Effector CD4-positive, alpha-beta T cell (primary cell): Measurements from ENCODE around the gene AMDHD1.
A peak's percentile ranks its signal among the peaks of the same experiment; 100 is the strongest.

Experiments
- DNase-seq: peaks from one replicate; pipeline ENCODE4 v3.0.0-alpha.2; 2020
- total RNA-seq: gene quantifications from one replicate; lab custom pipeline; 2026; lab: John Stamatoyannopoulos, UW

The AMDHD1 gene, protein sequence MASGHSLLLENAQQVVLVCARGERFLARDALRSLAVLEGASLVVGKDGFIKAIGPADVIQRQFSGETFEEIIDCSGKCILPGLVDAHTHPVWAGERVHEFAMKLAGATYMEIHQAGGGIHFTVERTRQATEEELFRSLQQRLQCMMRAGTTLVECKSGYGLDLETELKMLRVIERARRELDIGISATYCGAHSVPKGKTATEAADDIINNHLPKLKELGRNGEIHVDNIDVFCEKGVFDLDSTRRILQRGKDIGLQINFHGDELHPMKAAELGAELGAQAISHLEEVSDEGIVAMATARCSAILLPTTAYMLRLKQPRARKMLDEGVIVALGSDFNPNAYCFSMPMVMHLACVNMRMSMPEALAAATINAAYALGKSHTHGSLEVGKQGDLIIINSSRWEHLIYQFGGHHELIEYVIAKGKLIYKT
- 0.75 reads per million for total RNA-seq

GRCh38 chr12:95943330-95943842 lies at the start of gene AMDHD1:
AMDHD1 (plus strand) TSS chr12:95943331; CDS start chr12:95943399, 68 bp downstream.
- peak; percentile 41 for DNase-seq

- no peak for DNase-seq
Measured at GRCh38 chr12:95896846-95897245, 46.3 kb upstream of the AMDHD1 start.

- DNase-seq: no peak
Measured at GRCh38 chr12:95898081-95898480, 45.0 kb upstream of the AMDHD1 start.

DNA sequence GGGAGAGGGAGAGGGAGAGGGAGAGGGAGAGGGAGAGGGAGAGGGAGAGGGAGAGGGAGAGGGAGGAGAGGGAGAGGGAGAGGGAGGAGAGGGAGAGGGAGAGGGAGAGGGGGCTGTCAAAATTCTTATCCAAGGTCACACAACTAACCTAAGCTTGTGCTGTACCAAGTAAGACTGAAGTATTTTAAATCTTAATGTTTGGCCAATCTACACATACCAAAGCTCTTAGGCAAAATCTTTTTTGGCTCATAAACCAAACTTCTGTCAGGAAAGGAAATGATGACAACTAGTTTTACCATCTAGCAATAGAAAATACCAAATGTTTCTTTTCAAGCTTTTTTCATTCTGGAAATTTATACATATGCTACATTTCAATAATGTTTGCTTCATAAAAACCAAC lies 34.6 kb upstream of the AMDHD1 start:
- DNase-seq: no peak

DNA sequence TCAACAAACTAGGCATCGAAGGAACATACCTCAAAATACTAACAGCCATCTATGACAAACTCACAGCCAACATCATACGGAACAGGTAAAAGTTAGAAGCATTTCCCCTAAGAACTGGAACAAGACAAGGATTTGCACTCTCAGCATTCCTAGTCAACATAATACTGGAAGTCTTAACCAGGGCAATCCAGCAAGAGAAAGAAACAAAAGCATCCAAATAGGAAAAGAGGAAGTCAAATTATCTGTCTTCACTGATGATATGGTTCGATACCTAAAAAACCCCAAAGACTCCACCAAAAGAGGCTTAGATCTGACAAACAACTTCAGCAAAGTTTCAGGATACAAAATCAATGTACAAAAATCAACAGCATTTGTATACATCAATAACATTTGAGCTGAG lies 33.3 kb upstream of the AMDHD1 start:
- DNase-seq: no peak

DNA sequence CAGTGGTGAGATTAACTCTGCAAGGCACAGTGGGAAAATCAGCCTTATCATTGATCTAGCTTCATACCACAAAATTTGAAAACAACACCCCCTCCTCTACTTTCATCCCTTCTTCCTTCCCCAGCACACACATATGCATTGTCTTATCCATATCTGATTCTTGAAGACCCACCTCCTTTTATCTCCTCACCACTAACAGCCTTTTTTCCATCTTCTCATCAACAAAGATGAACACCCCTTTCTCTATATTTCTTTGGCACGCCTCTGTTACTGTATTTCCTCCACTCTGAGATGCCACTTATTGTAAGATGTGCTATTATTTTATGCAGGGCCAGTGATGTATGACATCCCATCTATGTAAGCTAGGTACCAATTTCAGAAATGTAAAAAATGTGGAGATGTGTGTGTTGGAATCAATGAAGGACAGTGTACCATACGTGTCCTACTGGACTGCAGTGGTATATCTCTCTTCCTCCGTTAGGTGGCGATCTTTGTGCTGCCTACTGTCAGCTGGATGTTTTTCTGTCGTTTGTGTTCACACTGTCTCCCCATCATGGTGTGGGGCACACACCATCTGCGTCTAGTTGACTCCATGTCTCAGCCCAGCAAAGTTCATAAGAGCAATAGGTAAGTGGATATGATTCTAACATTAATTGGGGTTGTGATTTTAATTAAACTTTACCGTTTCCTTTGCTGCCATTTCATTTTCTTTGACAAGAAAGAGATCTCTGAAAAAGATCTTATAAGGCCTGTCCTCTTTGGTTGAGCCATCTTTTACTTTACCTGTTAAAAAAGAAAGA lies 24.7 kb upstream of the AMDHD1 start:
- DNase-seq: peak; percentile 18

DNA sequence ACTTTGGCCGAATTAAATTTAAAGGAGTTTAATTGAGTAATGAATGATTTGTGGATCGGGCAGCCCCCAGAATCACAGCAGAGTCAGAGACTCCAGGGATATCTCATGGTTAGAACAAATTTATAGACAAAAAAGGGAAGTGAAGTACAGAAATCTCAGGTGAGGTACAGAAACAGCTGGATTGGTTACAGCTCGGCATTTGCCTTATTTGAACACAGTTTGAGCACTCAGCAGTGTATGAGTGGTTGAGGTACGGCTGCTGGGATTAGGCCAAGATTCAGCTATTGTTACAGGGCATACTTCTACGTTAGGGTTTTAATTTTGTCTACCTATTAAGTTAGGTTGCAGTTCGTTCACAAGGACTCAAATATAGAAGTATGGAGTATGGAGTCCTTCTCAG lies 24.0 kb upstream of the AMDHD1 start:
- DNase-seq: no peak

DNA sequence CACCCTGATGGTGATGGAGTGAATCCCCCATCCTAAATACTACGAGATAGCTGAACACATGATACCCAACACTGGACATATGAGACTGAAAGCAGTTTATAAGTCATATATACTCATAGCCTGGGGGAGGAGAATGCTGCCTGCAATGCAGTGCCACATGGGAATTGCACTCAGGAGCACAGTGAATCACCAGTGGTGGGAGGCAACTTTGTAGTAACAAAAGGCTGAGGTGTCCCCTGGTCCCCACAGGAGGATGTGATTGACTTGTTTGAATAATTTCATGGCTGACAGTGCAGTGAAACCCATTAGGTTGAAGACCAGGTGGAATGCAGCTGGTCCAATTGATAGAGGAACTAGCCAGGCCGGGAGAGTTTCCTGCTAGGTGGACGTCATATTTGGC lies 20.9 kb upstream of the AMDHD1 start:
- DNase-seq: no peak

DNA sequence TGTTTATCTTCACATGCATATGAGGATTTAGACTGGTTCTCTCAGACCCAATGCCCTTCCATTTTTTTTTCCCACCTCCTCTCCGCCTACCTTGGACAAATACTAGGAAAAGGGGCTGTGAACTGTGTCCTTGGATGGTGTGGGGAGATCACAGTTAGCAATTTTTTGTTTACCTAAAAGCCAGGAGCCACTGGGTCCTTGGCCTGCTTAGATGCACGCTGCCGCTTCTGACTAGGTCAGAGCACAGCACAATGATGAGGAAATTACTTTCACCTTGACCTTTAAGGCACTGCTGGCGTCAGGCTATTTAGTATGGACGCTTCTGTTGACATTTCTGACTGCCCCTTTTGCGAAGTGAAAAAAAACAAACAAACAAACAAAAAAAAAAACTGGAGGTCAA lies 2.6 kb upstream of the AMDHD1 start:
- no peak for DNase-seq

- DNase-seq: no peak
Measured at GRCh38 chr12:95942101-95942523, 1.0 kb upstream of the AMDHD1 start.

- peak; percentile 73 for DNase-seq
Measured at GRCh38 chr12:95942524-95943329, 404 bp upstream of the AMDHD1 start, which contains the start of gene CCDC38. CCDC38 (minus strand) TSS chr12:95942614; CDS start chr12:95936509, 6,105 bp downstream.

GRCh38 chr12:95944108-95944704 lies 1.1 kb downstream of the AMDHD1 start:
- no peak for DNase-seq

DNA sequence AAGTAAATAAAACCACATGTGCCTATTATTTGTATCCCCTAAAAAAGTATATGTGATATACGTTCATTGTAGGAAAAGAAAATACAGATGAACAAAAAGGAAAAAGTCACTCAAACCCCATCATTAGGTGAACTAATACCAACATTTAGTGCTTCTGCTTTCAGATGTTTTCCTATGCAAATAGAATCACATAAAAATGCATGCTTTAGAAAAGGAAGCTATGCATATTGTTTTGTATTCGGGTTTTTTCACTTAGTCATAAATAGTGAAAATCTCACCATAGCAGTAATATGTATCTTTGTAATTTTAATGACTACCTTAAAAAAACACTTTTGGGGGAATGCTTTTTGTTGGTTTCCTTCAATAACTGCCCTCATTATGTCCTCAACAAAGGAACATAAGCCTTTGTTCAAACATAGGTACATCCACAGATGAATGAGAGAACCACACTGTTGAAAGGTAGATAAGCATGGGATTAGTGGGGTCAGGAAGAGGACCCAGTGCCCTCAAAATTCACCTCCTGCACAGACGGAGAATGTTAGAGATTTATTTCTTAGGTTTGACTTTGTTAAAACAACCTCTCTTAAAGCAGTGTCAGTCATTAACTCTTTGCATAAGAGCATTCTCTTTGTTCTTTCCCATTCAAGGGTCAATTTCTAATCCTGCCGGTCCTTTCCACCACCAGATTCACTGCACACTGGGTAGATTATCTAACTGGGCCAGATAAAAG lies 6.5 kb downstream of the AMDHD1 start:
- no peak for DNase-seq

GRCh38 chr12:95951515-95951914 lies 8.4 kb downstream of the AMDHD1 start:
- DNase-seq: no peak

DNA sequence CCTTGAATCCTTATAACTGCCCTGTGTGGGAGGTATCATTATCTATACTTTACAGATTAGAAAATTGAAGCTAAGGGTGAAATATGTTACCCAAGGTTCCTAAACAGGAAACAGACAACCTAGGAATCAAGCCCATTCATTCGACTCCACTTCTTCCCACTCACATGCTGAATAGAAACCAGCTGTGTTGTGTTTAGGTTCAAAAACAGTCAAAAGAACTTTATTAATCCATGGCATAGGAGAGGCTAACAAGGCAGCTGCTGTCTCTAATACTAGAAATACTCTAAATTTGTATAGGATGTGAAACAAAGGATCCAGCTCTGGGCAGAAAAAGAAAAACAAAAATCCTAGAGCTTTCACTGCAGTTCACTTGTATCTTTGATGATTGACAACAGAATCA lies 9.9 kb downstream of the AMDHD1 start:
- no peak for DNase-seq

DNA sequence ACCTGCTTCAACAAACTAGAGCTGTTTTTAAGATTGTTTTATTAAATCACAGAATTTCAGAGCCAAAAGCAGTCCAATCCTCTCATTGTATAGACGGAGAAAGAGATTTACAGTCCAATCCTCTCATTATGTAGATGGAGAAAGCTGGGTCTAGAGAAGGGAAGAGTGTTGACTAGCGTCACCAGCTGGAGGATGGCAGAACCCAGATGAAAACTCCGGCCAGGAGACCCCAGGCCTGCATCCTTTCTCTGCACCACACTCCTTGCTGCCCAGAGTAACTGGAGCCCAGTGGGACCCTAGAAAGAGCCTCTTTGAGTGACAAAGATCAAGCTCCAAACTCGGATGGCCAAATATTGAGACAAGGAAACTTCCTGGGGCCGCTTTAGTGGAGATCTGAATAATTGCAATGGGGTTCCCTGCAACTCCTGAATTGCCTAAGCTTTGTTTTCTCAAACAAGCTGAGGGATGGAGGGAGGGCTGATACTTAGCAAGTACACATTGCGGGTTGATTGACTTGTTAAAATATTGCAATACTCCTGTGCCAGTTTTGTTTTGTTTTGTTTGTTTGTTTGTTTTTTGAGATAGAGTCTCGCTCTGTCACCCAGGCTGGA lies 12.5 kb downstream of the AMDHD1 start:
- DNase-seq: no peak

GRCh38 chr12:95956557-95957145 lies 13.5 kb downstream of the AMDHD1 start:
- DNase-seq: no peak

- no peak for DNase-seq
Measured at GRCh38 chr12:95959107-95959506, 16.0 kb downstream of the AMDHD1 start.

DNA sequence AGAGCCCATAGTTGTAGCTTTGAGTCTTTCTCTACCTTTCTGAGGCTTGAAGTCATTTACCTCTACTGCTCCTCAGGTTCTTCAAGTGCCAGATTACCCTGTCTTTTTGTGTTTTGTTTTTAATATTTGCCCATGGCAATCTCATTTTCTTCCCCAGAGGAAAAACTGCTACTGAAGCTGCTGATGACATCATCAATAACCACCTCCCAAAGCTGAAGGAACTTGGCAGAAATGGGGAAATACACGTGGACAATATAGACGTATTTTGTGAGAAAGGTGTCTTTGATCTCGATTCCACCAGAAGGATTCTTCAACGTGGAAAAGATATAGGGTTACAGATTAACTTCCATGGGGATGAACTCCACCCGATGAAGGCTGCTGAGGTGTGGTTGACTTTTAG lies 17.1 kb downstream of the AMDHD1 start:
- no peak for DNase-seq

GRCh38 chr12:95962222-95962621 lies 19.1 kb downstream of the AMDHD1 start:
- no peak for DNase-seq

GRCh38 chr12:95963096-95963495 lies 20.0 kb downstream of the AMDHD1 start:
- no peak for DNase-seq
